COR-L47 (cell line): ENCODE results near the gene CCDC18.
"Not testable (repeated sequence)": the region's sequence is repeated elsewhere in the genome, so short reads cannot be mapped to it uniquely, and the experiment has no call there.

Experiments
- DNase-seq: peaks from one replicate; lab custom pipeline; 2025; lab: John Stamatoyannopoulos, UW

The CCDC18 gene

GRCh38 chr1:93243233-93243632 lies 62.7 kb downstream of the CCDC18 start:
- DNase-seq: not testable (repeated sequence)

- no peak for DNase-seq
These were observed 64.0 kb downstream of the CCDC18 start for GRCh38 chr1:93244298-93245069.

GRCh38 chr1:93251966-93252365 lies 71.4 kb downstream of the CCDC18 start:
- DNase-seq: no peak

DNA sequence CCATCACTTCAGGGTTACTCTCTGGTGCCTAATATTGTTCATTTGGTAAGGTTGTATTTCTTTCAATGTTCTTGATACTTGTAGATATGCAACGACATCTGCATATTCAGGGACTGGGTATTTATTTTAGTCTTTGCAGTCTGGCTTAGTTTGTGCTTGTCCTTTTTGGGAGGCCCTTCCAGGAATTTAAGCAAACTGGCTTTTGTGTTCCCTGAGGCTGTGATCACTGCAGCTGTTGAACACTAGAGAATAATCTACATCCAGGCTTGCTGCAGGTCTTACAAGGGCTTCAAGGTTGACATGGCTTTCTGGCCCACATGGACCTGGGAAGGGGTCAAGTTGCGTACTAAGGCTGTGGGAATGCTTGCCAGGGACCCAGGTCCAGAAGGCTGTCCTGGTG lies 72.1 kb downstream of the CCDC18 start:
- no peak for DNase-seq

- DNase-seq: no peak
These were observed 73.0 kb downstream of the CCDC18 start for GRCh38 chr1:93253516-93253915.

GRCh38 chr1:93255222-93256079 lies 74.9 kb downstream of the CCDC18 start:
- no peak for DNase-seq

- no peak for DNase-seq
These were observed 75.9 kb downstream of the CCDC18 start for GRCh38 chr1:93256433-93256832.

- no peak for DNase-seq
These were observed 77.4 kb downstream of the CCDC18 start for GRCh38 chr1:93257889-93258288.

DNA sequence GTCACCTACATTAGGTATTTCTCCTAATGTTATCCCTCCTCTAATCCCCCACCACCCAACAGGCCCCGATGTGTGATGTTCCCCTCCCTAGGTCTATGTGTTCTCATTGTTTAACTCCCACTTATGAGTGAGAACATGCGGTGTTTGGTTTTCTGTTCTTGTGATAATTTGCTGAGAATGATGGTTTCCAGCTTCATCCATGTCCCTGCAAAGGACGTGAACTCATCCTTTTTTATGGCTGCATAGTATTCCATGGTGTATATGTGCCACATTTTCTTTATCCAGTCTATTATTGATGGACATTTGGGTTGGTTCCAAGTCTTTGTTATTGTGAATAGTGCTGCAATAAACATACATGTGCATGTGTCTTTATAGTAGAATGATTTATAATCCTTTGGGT lies 80.2 kb downstream of the CCDC18 start:
- not testable (repeated sequence) for DNase-seq

DNA sequence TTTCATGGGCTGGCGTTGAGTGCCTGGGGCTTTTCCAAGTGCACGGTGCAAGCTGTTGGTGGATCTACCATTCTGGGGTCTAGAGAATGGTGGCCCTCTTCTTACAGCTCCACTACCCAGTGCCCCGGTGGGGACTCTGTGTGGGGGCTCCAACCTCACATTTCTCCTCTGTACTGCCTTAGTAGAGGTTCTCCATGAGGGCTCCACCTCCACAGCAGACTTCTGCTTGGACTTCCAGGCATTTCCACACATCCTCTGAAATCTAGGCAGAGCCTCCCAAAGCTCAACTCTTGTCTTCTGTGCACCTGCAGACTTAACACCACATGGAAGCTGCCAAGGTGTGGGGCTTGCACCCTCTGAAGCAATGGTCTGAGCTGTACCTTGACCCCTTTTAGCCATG lies 82.1 kb downstream of the CCDC18 start:
- DNase-seq: no peak

GRCh38 chr1:93268888-93269287 lies 88.4 kb downstream of the CCDC18 start:
- DNase-seq: not testable (repeated sequence)

GRCh38 chr1:93275262-93275633 lies 94.7 kb downstream of the CCDC18 start:
- DNase-seq: not testable (repeated sequence)

- no peak for DNase-seq
These were observed 95.2 kb downstream of the CCDC18 start for GRCh38 chr1:93275634-93276295.

DNA sequence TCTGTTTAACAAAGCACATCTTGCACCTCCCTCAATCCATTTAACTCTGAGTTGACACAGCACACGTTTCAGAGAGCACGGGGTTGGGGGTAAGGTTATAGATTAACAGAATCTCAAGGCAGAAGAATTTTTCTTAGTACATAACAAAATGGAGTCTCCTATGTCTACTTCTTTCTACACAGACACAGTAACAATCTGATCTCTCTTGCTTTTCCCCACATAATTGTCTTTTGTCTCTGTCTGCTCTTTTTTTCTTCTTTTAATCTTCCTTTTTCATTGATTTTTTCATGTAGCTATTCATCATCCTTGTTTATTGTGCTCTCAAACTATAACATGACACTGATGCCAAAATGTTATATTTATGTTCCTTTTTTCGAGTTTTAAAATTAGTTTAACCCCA lies 97.0 kb downstream of the CCDC18 start:
- DNase-seq: not testable (repeated sequence)

DNA sequence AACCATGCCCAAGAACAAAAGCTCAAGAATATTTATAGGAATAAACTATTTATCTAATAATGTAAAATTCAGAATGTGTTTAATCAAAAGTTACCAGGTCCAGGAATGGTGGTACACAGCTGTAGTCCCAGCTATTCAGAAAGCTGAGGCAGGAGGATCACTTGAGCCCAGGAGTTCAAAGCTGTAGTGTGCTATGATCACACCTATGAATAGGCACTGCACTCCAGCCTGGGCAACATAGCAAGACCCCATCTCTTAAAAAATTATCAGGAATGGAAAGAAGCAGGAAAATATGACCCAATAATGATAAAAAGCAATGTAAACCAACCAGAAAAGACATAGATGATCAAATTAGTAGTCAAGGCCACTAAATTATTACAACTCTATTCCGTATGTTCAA lies 103.0 kb downstream of the CCDC18 start:
- no peak for DNase-seq

GRCh38 chr1:93288558-93288957 lies 108.0 kb downstream of the CCDC18 start:
- DNase-seq: peak; percentile 35

DNA sequence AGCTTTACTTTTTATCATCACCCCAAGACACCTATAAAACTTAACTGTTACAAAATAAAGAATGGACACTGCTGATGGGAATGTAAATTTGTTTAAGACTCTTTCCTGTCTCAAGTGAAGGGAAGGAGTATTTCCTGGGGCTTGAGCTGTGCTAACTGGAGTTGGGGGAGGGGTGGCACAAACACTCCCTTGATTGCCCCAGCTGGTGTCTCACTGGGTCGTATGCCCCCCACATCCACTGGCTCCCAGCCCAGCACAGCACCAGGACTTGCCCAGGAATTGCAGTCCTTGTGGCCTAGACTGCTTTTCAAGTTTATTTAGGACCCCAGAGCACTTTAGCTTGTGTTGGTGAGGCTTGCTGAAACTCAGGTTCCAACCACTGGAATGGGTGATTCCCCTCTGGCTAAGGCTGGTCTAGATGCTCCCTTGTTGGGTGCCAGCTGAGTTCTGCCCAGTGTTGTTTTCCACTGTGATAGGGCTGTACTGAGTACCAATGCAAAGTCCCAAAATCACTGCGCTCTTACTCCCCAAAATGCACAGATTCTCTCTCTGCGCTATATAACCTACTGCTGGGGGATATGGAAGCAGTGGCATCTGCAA lies 116.1 kb downstream of the CCDC18 start:
- no peak for DNase-seq

- DNase-seq: no peak
These were observed 120.6 kb downstream of the CCDC18 start for GRCh38 chr1:93301131-93301530.

GRCh38 chr1:93302078-93302477 lies 121.6 kb downstream of the CCDC18 start:
- no peak for DNase-seq

DNA sequence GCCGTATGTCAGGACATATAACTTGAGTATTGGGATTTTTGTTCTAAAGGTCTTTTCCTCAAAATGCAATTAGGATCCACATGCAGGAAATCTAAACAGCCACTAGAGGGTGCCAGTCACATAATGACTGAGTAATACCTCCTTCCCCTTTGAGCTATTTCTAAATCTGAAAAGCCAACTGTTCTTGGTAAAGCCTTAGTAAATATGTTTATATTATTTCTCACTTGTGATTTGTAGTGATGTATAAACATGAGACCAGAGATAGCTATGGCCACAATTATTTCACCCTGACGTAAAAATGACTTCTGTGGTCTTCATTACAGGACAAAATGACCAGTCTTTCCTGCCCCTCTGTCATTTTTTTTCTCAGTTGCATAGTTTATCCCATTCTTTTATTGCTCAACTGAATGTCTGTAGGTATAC lies 124.2 kb downstream of the CCDC18 start:
- DNase-seq: peak; percentile 35

DNA sequence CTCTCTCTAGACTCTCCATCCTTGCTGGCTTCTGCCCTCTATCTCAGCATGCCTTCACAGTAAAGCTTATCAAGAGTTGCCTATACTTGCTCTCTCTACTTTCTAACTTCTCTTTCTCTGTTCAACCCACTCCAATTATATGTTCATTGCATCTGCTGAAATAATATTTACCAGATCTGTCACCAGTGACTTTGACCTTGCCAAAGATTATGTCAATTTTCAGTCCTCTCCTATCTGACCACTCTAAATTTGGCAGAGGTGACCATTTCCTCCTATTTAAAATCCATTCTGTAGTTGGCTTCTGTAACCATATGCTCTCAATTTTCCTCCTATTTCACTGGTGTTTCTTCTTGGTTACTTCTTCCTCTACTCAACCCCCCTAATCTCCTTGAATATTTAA lies 126.4 kb downstream of the CCDC18 start:
- no peak for DNase-seq

- no peak for DNase-seq
These were observed 132.5 kb downstream of the CCDC18 start for GRCh38 chr1:93313026-93313425.
